GM19397 (cell line): ENCODE measurements around the gene GADL1.
A peak's percentile ranks its signal among the peaks of the same experiment; 100 is the strongest.

Source experiments
- ATAC-seq: cut with Tn5 transposase; IDR thresholded peaks from one replicate; pipeline ENCODE4 v1.9.1; 2021; ENCODE audit warnings: mild to moderate bottlenecking, moderate library complexity; ENCODE audit not compliant: unreplicated experiment

Gene GADL1

GRCh38 chr3:30761374-30761773 lies 133.1 kb downstream of the GADL1 start:
- no peak for ATAC-seq

DNA sequence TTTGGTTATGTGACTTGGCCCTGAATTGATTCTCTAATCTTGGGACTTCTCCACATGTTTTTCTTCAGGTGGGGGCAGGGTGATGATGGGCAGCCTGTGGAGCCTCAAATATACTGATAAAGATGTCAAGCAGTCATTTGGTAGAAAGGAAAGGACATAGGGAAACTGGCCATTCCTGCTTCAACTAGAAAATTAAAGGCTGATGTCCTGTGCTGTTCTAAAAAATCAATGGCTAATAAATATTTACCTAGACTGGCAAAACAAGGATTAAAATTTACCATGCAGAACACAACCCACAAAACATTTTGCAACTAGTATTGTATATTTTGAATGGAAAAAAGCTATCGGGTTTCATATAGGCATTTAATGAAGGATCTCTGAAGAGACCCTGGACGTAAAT lies 133.7 kb downstream of the GADL1 start:
- ATAC-seq: no peak

DNA sequence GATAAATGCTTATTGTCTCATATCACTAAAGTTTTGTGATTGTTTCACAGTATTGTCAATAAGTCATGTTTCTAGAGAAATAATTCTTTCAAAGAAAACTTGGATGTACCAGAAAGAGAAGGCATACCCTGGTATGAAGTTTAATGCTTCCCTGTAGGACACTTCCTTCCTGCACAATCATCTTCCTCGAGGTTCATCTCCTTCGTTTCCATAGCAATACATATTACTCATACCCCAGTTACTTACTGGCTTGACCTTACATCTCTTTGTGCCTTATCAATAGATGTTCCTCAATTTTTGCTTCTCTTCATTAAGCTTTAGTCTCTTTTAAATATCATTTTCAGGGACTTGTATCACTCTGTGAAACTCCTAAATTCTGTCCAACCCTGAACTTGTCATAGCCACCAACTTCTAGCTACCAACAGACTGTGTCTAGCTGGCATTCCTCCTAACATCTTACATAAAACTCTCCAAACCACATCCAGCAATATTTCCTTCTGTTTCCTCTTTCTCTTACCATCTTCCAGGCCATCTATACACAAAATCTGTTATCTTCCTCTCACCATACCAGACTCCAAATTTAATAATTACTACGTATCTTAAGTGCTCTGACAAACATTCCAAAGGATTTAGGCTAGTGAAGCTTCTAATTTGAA lies 134.3 kb downstream of the GADL1 start:
- no peak for ATAC-seq

DNA sequence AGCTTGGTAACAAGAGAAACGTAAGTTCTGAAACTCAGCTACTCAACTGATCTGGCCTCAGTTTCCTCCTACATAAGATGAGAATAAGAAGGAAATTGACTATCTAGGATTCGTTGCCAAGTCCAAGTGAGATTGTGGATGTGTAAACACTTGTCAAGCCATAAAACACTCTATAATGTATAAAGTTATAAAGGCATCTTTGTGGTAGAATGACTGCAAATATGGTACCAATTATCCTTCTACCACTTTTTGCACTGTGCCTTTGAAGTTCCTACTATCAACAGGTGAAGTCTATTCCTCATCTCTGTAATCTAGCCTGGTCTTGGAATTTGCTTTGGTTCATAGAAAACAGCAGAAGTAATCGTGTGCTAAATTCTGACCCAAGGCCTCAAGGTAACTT lies 138.2 kb downstream of the GADL1 start:
- ATAC-seq: no peak

- no peak for ATAC-seq
Observed at GRCh38 chr3:30754426-30754825, 140.0 kb downstream of the GADL1 start.

DNA sequence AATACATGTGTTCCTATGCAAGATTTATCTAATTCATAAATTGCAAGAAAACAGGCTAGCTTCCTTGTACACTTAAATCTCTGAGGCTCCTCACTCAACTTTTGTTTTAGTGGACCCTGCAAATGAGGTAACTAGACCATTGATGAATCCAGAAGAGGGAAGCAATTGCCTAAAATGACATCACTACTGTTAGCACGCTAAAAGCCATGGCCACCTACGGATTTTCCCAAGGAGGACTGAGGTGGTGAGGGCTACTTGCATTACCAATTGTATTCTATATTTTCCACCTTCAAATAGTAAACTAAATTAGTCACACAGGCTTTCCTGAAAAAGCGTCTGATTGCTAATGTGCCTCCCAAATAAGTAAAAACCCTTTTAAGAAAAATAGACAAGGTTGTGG lies 140.7 kb downstream of the GADL1 start:
- ATAC-seq: no peak

DNA sequence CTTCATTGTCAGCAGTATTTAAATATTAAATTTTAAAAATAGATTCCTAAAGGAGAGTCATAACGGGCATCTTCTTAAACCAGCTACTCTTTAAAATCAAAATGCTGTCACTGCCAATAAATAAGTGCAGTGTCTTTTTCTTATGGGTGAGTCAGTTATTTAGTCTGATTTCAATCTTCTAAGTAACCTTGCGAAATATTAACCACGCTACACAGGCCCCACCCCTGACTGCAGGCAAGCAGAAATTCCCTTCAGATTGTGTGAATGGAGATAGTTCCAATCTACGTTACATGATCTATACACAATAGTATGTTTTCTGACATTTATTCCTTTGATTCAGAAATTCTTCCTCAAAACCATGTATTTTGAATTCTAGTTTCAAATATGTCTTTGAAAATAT lies 141.5 kb downstream of the GADL1 start:
- ATAC-seq: no peak

GRCh38 chr3:30752491-30752890 lies 142.0 kb downstream of the GADL1 start:
- ATAC-seq: no peak

GRCh38 chr3:30751610-30752299 lies 142.7 kb downstream of the GADL1 start:
- peak; percentile 45 for ATAC-seq

- no peak for ATAC-seq
Observed at GRCh38 chr3:30750967-30751366, 143.5 kb downstream of the GADL1 start.

GRCh38 chr3:30749230-30749629 lies 145.2 kb downstream of the GADL1 start:
- no peak for ATAC-seq

DNA sequence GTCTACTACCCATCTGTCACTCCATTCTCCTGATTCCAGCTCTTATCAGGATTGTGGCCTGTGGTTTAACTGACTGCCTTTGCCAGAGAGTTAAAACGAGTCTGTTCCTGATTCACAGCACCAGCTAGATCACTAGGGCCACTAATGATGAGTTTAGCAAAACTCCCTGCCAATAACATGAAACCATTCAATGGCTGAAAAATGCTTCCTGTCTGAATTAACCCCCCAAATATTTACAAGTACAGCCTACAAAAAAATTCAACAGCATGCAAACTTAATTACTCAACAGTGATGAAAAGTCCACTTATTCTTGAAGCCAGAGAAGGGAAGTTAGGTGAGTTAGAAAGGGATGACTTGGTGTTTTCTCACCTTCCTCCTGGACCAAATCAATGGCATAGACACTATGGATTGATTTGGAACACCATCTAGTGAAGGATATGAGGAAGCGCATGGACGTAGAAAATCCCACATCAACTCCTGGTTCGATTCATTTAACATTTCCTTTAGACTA lies 146.6 kb downstream of the GADL1 start:
- ATAC-seq: no peak

- no peak for ATAC-seq
Observed at GRCh38 chr3:30743641-30744317, 150.7 kb downstream of the GADL1 start.

DNA sequence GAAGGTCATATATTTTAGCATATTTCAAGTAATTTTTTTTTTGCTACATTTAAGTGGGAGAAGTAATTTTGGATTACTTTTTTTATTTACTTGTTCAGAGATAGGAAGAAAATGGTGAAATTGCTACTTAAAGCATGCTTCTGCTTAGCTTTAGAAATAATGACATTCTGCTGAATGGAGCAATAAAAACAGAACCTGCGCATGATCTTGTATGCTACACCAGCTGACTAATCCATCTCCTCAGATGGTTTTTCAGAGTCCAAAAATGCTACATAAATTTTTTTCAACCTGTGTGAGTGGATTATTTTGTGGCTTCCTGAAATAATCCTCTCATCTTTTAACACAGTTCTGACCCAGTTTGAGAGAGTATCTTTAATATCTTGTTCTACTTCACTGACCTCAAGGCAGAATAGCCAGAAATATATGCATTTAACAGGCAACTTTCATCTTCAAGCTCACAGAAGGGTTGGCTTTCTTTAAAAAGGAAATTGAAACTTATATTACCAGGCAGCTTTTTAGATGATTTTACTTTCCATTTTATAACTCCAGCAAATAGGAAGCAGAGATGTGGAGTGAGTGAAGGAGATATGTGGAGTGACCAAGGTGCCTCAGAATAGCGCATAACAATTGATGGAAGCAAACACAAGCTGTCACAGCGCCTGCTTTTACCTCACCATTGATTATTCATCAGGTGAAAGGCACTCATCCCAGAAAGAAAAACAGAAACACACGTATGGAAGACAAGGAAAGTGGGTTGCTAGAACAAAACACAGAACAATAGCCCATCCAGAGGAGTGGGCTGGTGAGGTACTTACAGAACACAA lies 151.5 kb downstream of the GADL1 start:
- no peak for ATAC-seq

DNA sequence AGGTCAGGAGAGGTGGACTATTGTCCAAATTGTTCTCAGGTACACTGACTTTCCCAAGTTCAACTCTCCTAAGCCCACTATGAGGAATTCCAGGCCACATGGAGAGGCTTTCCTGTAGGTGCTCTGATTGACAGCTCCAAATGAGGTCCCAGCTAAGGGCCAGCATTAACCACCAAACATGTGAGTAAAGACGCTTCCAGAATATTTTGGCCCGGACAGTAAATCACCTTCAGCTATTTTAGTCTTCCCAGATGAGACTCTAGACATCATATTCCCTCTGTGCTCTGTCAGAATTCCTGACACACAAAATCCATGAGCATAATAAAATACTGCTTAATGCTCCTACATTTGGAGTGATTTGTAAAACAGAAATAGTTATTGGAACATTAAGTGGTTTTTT lies 152.6 kb downstream of the GADL1 start:
- no peak for ATAC-seq

DNA sequence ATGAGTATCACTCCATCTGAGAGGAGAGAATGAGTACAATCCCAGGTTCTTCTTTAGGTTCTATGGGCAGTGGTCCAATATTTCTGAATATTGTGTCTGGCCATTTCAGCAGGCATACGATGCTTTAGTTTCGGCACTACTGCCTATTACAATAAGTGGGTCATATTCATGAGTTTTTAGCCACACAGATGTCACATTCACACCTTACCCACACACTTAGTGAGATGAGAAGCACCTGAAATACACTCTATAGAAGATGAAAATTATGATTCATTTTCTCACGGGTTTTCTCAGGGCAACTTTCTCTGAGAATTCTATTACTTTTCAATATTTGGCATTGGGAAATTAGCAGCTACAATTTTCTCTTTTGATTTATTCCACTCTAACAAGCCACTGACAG lies 155.9 kb downstream of the GADL1 start:
- no peak for ATAC-seq

DNA sequence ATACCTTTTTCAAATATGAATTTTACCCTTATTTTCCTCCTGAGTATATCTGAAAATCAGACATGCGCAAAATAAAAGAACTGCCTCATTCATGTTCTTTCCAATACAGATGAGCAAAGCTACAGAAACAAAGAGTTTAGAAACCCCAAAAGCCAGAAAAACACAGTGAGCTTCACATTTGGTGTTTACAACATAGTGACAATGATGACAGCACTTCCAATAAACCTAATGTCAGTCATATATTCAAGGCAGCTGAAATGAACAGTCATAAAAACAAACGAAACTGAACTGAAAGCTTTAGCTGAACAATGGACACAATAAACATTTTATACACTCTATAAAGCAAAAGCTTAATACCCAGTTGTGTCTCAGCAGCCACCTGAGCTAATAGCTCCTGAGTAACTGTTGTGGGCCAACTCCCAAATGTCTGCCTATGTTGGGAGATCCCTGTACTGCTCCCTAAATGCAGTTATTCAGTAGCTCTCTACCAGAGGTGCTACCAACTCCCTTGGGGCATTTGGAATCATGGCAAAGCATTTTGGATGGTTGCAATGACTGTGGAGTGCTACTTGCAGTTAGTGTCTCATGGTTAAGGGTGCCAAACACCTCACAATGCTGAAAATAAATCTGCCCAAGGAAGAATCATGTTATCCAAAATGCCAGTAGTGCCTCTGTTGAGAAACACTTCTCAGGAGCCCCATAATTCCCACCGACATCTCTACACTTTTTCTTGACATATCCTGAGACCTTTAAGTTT lies 156.5 kb downstream of the GADL1 start:
- no peak for ATAC-seq

- ATAC-seq: no peak
Observed at GRCh38 chr3:30733696-30734095, 160.8 kb downstream of the GADL1 start.

DNA sequence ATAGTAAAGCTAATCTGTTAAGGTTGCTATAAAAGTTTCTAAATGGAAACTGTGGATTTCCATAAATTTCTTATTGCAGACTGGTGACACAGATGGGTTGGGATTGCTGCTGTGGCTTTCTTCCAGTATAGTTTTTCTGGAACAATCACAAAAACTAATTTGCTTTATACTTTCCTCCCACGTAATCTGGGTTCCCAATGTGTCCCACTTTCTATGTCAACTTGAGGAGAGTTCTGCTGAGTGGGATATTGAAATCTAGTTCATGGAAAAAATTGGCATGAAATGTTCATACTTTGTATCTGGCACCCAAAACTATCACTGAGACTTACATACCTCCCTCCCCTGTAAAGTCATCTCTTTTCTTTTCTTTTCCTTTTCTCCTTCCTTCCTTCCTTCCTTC lies 161.3 kb downstream of the GADL1 start:
- ATAC-seq: no peak

- ATAC-seq: no peak
Observed at GRCh38 chr3:30730967-30731366, 163.5 kb downstream of the GADL1 start.
